Effector CD8-positive, alpha-beta T cell (primary cell): ENCODE results near the gene NCDN.

Experiments
- DNase-seq: peaks from one replicate; lab custom pipeline; 2025; lab: John Stamatoyannopoulos, UW
- total RNA-seq, 4 experiments: gene quantifications; one replicate each; lab custom pipeline; 2026; lab: John Stamatoyannopoulos, UW

Gene NCDN
- 34.3 to 43.5 (median 39.2) reads per million in 4 experiments for total RNA-seq

GRCh38 chr1:35557611-35558373 lies at the start of gene NCDN:
TSS of gene NCDN (plus strand) at chr1:35557799. CDS start at chr1:35558191, 392 bp downstream.
- peak; percentile 92 for DNase-seq

- DNase-seq = no peak
These were observed 49.7 kb upstream of the NCDN start for GRCh38 chr1:35507947-35508346.

- DNase-seq = no peak
These were observed 48.0 kb upstream of the NCDN start for GRCh38 chr1:35509558-35509957.

GRCh38 chr1:35511305-35511704 lies 46.3 kb upstream of the NCDN start:
- no peak for DNase-seq

- DNase-seq = no peak
These were observed 39.4 kb upstream of the NCDN start for GRCh38 chr1:35518183-35518582.

GRCh38 chr1:35519432-35519831 lies 38.2 kb upstream of the NCDN start:
- DNase-seq = no peak

GRCh38 chr1:35524106-35524505 lies 33.5 kb upstream of the NCDN start:
- no peak for DNase-seq

- no peak for DNase-seq
These were observed 27.4 kb upstream of the NCDN start for GRCh38 chr1:35530168-35530567.

- DNase-seq = no peak
These were observed 26.7 kb upstream of the NCDN start for GRCh38 chr1:35530946-35531345.

GRCh38 chr1:35531368-35531767 lies 26.2 kb upstream of the NCDN start:
- no peak for DNase-seq

- no peak for DNase-seq
These were observed 24.9 kb upstream of the NCDN start for GRCh38 chr1:35532497-35533223.

- DNase-seq = no peak
These were observed 24.0 kb upstream of the NCDN start for GRCh38 chr1:35533586-35533985.

GRCh38 chr1:35535243-35535642 lies 22.4 kb upstream of the NCDN start:
- no peak for DNase-seq

- no peak for DNase-seq
These were observed 20.9 kb upstream of the NCDN start for GRCh38 chr1:35536556-35537162.

- DNase-seq = no peak
These were observed 19.8 kb upstream of the NCDN start for GRCh38 chr1:35537806-35538205.

GRCh38 chr1:35539073-35539823 lies 18.4 kb upstream of the NCDN start:
- DNase-seq = no peak

- DNase-seq = no peak
These were observed 17.8 kb upstream of the NCDN start for GRCh38 chr1:35539824-35540261.

- peak; percentile 23 for DNase-seq
These were observed 12.6 kb upstream of the NCDN start for GRCh38 chr1:35544976-35545375.

GRCh38 chr1:35546614-35547013 lies 11.0 kb upstream of the NCDN start:
- DNase-seq = no peak

- DNase-seq = no peak
These were observed 3.7 kb upstream of the NCDN start for GRCh38 chr1:35553851-35554250.

GRCh38 chr1:35554266-35555211 lies 3.1 kb upstream of the NCDN start:
- DNase-seq = no peak
